ENCODE measurements around the gene KCNK16.

Gene KCNK16

GRCh38 chr6:39301606-39302005 lies 20.9 kb downstream of the KCNK16 start:
- no peaks in the 10 kb centered on the region for H3K79me2 ChIP-seq (ENCODE audit: control insufficient read depth, low read length)
- no peaks in the 10 kb centered on the region for H3F3A ChIP-seq (ENCODE audit: control insufficient read depth, insufficient read depth)
- H3K27me3 ChIP-seq (ENCODE audit: control insufficient read depth, low read length): no peaks in the 10 kb centered on the region
- H3K36me3 ChIP-seq (ENCODE audit: control insufficient read depth, low read length): no peaks in the 10 kb centered on the region
- no peaks in the 10 kb centered on the region for H3K9me3 ChIP-seq (ENCODE audit: control insufficient read depth, insufficient read depth, low read length)
- H3K4me3 ChIP-seq (ENCODE audit: low read length): no peak overlapping the region
- H3K27ac ChIP-seq (ENCODE audit: low read depth, low read length): no peak overlapping the region
- H4K20me1 ChIP-seq (ENCODE audit: control insufficient read depth, insufficient read depth, low read depth, low read length): no peaks in the 10 kb centered on the region
- peaks cover 4% of the 10 kb centered on the region for H3K4me1 ChIP-seq (ENCODE audit: control insufficient read depth, low read length)
- no peak overlapping the region for H3K4me2 ChIP-seq (ENCODE audit: low read length)
- TF ChIP-seq CTCF (IDR thresholded peaks at IDR 0.05; ENCODE audit: low read depth, low read length, poor library complexity, severe bottlenecking): peak; percentile 62
- no peak for TF ChIP-seq EZH2phosphoT487 (IDR thresholded peaks at IDR 0.05; ENCODE audit: borderline replicate concordance, low read length)
- H3K9me2 ChIP-seq (replicated peaks; ENCODE audit: control insufficient read depth, low read length): no peaks in the 10 kb centered on the region

- no peaks in the 10 kb centered on the region for H3K9me3 ChIP-seq (ENCODE audit: control insufficient read depth, insufficient read depth, low read length)
- no peaks in the 10 kb centered on the region for H3K36me3 ChIP-seq (ENCODE audit: control insufficient read depth, low read length)
- no peak overlapping the region for H3K4me2 ChIP-seq (ENCODE audit: low read length)
- peaks cover 4% of the 10 kb centered on the region for H3K4me1 ChIP-seq (ENCODE audit: control insufficient read depth, low read length)
- no peaks in the 10 kb centered on the region for H3K79me2 ChIP-seq (ENCODE audit: control insufficient read depth, low read length)
- no peaks in the 10 kb centered on the region for H3K9me2 ChIP-seq (replicated peaks; ENCODE audit: control insufficient read depth, low read length)
- TF ChIP-seq EZH2phosphoT487 (IDR thresholded peaks at IDR 0.05; ENCODE audit: borderline replicate concordance, low read length): no peak
- no peak for TF ChIP-seq CTCF (IDR thresholded peaks at IDR 0.05; ENCODE audit: low read depth, low read length, poor library complexity, severe bottlenecking)
- no peaks in the 10 kb centered on the region for H4K20me1 ChIP-seq (ENCODE audit: control insufficient read depth, insufficient read depth, low read depth, low read length)
- H3K4me3 ChIP-seq (ENCODE audit: low read length): no peak overlapping the region
- no peak overlapping the region for H3K27ac ChIP-seq (ENCODE audit: low read depth, low read length)
- no peaks in the 10 kb centered on the region for H3F3A ChIP-seq (ENCODE audit: control insufficient read depth, insufficient read depth)
- H3K27me3 ChIP-seq (ENCODE audit: control insufficient read depth, low read length): no peaks in the 10 kb centered on the region
Measured at GRCh38 chr6:39300739-39301138, 21.8 kb downstream of the KCNK16 start.

- H3K27ac ChIP-seq (ENCODE audit: low read depth, low read length): no peak overlapping the region
- no peaks in the 10 kb centered on the region for H3K79me2 ChIP-seq (ENCODE audit: control insufficient read depth, low read length)
- H3K4me3 ChIP-seq (ENCODE audit: low read length): no peak overlapping the region
- H3K4me2 ChIP-seq (ENCODE audit: low read length): no peak overlapping the region
- no peaks in the 10 kb centered on the region for H4K20me1 ChIP-seq (ENCODE audit: control insufficient read depth, insufficient read depth, low read depth, low read length)
- H3K36me3 ChIP-seq (ENCODE audit: control insufficient read depth, low read length): no peaks in the 10 kb centered on the region
- no peaks in the 10 kb centered on the region for H3K9me2 ChIP-seq (replicated peaks; ENCODE audit: control insufficient read depth, low read length)
- H3K4me1 ChIP-seq (ENCODE audit: control insufficient read depth, low read length): peaks cover 3% of the 10 kb centered on the region
- H3K9me3 ChIP-seq (ENCODE audit: control insufficient read depth, insufficient read depth, low read length): no peaks in the 10 kb centered on the region
- no peaks in the 10 kb centered on the region for H3K27me3 ChIP-seq (ENCODE audit: control insufficient read depth, low read length)
- no peaks in the 10 kb centered on the region for H3F3A ChIP-seq (ENCODE audit: control insufficient read depth, insufficient read depth)
- TF ChIP-seq EZH2phosphoT487 (IDR thresholded peaks at IDR 0.05; ENCODE audit: borderline replicate concordance, low read length) (no peak), CTCF (IDR thresholded peaks at IDR 0.05; ENCODE audit: low read depth, low read length, poor library complexity, severe bottlenecking) (no peak)
Measured at GRCh38 chr6:39298061-39298460, 24.4 kb downstream of the KCNK16 start.

All from DOHH2 (cell line).